ENCODE data around the gene TLR7.

TLR7 gene

GRCh38 chrX:12866451-12867377, at the start of gene TLR7:
Gene TLR7 (plus strand): TSS chrX:12867072. CDS start chrX:12867579, 507 bp downstream.
- DNase-seq (ENCODE audit: low read depth in 4 of 4, low spot score in 1 of 4) = no peak

GRCh38 chrX:12817528-12817927, 49.3 kb upstream of the TLR7 start:
- DNase-seq (ENCODE audit: low read depth in 4 of 4, low spot score in 1 of 4) = no peak

DNA sequence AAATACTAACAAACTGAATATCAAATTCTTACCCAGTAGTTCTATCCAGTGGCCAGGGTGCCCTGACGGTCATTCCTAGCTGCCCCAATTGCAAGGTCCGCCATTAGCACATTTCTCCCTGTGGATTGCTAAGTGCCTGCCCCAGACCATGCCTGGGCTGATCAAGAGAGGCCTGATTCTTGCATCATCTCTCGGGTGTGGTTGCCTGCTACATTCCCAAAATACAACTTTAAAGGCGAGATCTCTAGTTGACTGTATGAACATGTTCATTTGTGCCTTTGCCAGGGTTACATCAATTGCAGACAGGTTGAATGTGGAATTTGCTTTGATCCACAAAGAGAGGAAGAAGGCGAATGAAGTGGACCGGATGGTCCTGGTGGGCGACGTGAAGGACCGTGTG, 47.6 kb upstream of the TLR7 start:
- DNase-seq (ENCODE audit: low read depth in 4 of 4, low spot score in 1 of 4) = no peak

GRCh38 chrX:12820737-12821136, 46.1 kb upstream of the TLR7 start:
- no peak for DNase-seq (ENCODE audit: low read depth in 4 of 4, low spot score in 1 of 4)

GRCh38 chrX:12824944-12825343, 41.9 kb upstream of the TLR7 start:
- no peak for DNase-seq (ENCODE audit: low read depth in 4 of 4, low spot score in 1 of 4)

- DNase-seq (ENCODE audit: low read depth in 4 of 4, low spot score in 1 of 4) = no peak
These were observed 41.1 kb upstream of the TLR7 start for GRCh38 chrX:12825801-12826200.

- no peak for DNase-seq (ENCODE audit: low read depth in 4 of 4, low spot score in 1 of 4)
These were observed 23.7 kb upstream of the TLR7 start for GRCh38 chrX:12843061-12843667.

GRCh38 chrX:12843668-12844279, 23.1 kb upstream of the TLR7 start:
- no peak for DNase-seq (ENCODE audit: low read depth in 4 of 4, low spot score in 1 of 4)

DNA sequence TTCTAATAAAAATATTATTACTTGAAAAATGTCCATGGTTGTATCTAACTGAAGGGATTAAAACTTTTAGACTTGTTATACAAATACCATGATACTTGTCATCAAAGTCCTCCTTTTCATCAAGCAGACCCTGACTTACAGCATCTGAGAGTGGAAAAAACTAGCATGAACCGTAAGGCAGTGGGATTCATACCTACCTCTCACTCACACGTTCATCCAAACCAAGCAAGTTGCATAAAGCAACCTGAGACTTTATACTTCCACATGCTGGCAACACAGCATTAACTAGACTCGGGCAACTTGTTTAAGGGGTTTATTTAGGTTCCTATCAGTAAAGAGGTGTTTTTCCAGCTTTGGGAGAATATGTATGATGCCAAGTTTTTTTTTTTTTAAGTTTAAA, 22.6 kb upstream of the TLR7 start:
- DNase-seq (ENCODE audit: low read depth in 4 of 4, low spot score in 1 of 4) = no peak

DNA sequence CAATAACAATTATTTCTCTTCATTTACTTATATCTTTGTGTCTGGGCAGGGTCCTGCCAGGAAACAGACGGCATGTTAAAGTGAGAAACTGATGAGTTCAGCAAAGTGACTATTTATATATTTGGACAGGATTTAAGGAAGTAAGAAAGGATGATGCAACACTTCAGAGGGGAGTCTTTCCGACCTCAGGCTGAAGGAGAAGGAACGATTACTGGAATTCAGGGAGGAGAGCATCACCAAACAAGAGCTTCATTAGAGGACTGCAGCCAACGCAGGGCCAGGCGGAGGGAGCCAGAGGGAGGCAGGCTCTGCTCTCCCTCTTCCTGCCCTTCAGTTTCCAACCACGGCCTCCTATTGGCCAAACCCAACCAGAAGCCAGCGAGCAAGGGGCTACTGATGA, 1.5 kb upstream of the TLR7 start:
- no peak for DNase-seq (ENCODE audit: low read depth in 4 of 4, low spot score in 1 of 4)

DNA sequence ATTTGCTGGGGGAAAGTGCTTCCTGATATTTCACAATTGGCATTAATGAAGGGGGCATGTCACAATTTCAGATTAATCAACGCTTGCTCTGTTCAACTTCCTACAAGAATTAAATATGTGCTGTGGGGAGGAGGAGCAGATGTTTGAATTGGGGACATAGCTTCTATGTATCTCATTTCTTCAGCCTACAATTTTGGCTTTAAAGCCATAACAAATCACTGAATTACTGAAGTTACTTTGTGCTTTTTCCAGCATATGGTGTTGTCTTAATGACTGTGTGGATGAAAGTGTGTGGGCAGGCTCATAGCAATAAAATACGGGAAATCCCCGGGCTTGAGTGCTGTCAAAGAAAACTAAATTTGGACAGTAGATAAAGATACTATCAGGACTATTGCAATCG, 813 bp downstream of the TLR7 start:
- DNase-seq (ENCODE audit: low read depth in 4 of 4, low spot score in 1 of 4) = no peak

DNA sequence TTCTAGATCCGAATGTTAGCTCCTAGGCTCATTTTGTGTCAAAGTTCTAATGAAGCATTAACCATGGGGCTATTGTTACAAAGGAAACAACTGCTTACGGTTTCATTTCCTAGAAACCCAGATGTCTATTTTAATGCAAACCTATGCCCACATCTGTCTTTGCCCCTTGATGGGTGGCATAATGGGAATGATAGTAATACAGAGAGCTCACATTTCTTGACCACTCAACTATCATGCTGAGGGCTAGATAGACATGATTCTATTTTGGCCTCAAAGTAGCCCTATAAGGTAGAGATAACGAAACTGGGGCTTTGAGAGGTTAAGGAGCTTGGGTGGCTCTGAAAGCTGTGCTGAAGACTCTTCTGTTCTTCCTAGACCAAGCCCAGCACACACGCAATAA, 1.9 kb downstream of the TLR7 start:
- no peak for DNase-seq (ENCODE audit: low read depth in 4 of 4, low spot score in 1 of 4)

GRCh38 chrX:12871257-12871656, 4.4 kb downstream of the TLR7 start:
- DNase-seq (ENCODE audit: low read depth in 4 of 4, low spot score in 1 of 4) = no peak

GRCh38 chrX:12872741-12873140, 5.9 kb downstream of the TLR7 start:
- DNase-seq (ENCODE audit: low read depth in 4 of 4, low spot score in 1 of 4) = no peak

DNA sequence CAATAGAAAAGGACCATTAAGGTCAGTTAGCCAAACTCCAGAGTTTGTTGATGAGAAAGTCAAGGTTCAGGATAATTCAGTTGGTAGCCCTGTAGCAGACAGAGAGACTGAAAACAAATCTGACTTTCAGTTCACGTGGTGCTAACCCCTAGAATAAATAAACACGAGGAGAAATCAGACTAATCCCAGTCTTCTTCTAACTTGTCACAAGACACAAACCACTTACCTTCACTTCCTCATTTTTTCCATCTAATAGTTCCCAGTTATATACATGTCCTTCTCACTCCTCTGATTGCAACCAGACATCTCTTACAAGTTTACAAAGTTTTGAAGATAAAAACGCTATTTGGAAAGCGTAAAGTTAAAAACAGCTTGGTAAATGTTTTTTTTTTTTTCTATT, 7.7 kb downstream of the TLR7 start:
- no peak for DNase-seq (ENCODE audit: low read depth in 4 of 4, low spot score in 1 of 4)

DNA sequence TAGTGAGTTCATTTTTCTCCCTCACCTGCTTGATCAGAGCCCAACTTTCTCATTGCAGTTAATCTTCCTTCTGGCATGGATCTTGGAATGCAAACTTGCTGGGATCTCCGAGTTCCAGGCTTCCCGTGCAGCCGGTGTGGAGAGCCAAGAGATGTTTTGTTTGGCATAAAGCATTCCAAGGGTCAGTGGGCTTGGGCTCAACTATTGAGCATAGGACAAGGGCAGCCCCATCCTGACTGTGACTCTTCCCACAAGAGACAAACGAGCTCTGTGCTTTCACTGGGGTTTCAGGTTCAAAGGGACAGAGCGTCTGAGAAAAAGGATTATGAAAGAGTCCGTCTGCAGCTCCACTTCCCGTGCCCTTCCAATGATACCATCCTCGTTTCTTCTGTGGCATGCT, 10.5 kb downstream of the TLR7 start:
- DNase-seq (ENCODE audit: low read depth in 4 of 4, low spot score in 1 of 4) = no peak

DNA sequence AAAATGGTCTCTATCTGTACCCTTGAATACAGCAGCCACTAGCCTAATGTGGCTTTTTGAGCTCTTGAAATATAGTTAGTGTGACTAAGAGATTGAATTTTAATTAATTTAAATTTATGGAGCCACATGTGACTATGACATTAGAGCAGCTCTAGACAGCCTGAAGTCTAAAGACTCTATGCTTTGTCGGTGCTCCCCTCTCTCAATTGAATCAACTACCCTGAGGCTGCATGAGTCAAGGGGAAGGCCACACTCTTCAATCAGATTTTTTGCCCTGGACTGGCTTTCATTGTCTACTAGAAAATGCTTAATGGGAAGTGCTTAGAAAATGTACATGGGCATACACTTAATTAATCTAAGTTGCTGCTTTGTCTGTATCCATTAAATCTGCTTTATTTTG, 11.7 kb downstream of the TLR7 start:
- no peak for DNase-seq (ENCODE audit: low read depth in 4 of 4, low spot score in 1 of 4)

DNA sequence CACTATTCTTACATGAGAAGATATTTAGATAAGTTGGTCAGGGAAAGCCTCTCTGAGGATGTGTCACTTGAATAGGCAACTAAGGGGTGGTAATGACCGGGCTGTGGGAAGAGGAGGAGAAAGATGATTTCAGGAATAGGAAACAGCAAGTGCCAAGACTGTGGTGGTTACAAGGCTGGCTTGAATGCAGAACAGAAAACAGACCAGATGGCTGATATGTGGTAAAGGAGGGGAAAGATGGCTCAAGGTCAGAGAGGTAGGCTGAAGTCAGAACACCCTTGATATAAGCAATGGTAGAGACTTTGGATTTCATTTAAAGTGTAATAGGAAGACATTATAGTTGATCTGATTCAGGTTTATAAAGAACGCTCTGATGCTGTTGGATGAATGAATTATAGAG, 15.0 kb downstream of the TLR7 start:
- DNase-seq (ENCODE audit: low read depth in 4 of 4, low spot score in 1 of 4) = no peak

DNA sequence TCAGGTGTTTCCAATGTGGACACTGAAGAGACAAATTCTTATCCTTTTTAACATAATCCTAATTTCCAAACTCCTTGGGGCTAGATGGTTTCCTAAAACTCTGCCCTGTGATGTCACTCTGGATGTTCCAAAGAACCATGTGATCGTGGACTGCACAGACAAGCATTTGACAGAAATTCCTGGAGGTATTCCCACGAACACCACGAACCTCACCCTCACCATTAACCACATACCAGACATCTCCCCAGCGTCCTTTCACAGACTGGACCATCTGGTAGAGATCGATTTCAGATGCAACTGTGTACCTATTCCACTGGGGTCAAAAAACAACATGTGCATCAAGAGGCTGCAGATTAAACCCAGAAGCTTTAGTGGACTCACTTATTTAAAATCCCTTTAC, 18.6 kb downstream of the TLR7 start:
- no peak for DNase-seq (ENCODE audit: low read depth in 4 of 4, low spot score in 1 of 4)

GRCh38 chrX:12886545-12886944, 19.7 kb downstream of the TLR7 start:
- no peak for DNase-seq (ENCODE audit: low read depth in 4 of 4, low spot score in 1 of 4)

GRCh38 chrX:12887141-12887540, 20.3 kb downstream of the TLR7 start:
- no peak for DNase-seq (ENCODE audit: low read depth in 4 of 4, low spot score in 1 of 4)

GRCh38 chrX:12887767-12888166, 20.9 kb downstream of the TLR7 start:
- no peak for DNase-seq (ENCODE audit: low read depth in 4 of 4, low spot score in 1 of 4)

Data from stimulated activated CD4-positive, alpha-beta T cell treated with anti-CD3 and anti-CD28 coated beads, Interleukin-1b, Interleukin-23, amount 100 ng/mL, for 24 hours (primary cell).